Prostate gland (tissue), 2 donors: ENCODE data around the gene EHD3. TPM values are rescaled to one million over a fixed set of nuclear protein-coding genes. Genes with fewer than 3 reads are reported as not detected.

ENCODE experiments used
- DNase-seq: peaks from one replicate; pipeline ENCODE4 v3.0.0-alpha.2; 2019; ENCODE audit warnings: low spot score
- H3K27ac ChIP-seq, 2 donors: fragments of 200-600 bp; sonication (generic); 2 replicates each; pipeline ENCODE4 v1.5.1; 2017 to 2019
- H3K27me3 ChIP-seq: fragments of 200-600 bp; sonication (generic); replicated peaks from 2 replicates; pipeline ENCODE4 v1.5.1; 2019; ENCODE audit not compliant: insufficient read depth
- H3K36me3 ChIP-seq, 2 donors: fragments of 200-600 bp; sonication (generic); 1 replicate in 1 of 2; 2 replicates in 1 of 2; pipeline versions ENCODE4 v1.5.1 to v1.8.1; 2017 to 2019
- H3K4me1 ChIP-seq: fragments of 200-600 bp; sonication (generic); replicated peaks from 2 replicates; pipeline ENCODE4 v1.5.1; 2019
- H3K4me3 ChIP-seq, 2 donors: fragments of 200-600 bp; sonication (generic); 2 replicates each; pipeline ENCODE4 v1.5.1; 2017 to 2019
- H3K9me3 ChIP-seq: fragments of 200-600 bp; sonication (generic); 2 replicates; pipeline ENCODE4 v1.5.1; 2017
- POLR2A ChIP-seq: fragments of 450-650 bp; IDR thresholded peaks from one replicate; pipeline ENCODE4 v1.6.1; 2016; ENCODE audit warnings: antibody characterized with exemption, mild to moderate bottlenecking
- POLR2AphosphoS5 ChIP-seq: sonication (generic); formaldehyde crosslinking; IDR thresholded peaks from one replicate; pipeline ENCODE4 v1.6.1; 2017; ENCODE audit warnings: antibody characterized with exemption
- WGBS: methylation state at CpG from one replicate; pipeline ENCODE4 v1.1.5; 2018; 5-methylcytosine and 5-hydroxymethylcytosine counted together
- intact Hi-C: fragments of 100-400 bp; cut with DNase I; formaldehyde crosslinking; loops from one replicate; pipeline ENCODE4 v1.14.2; 2022
- total RNA-seq, 2 donors: library from RNA; depleted of rRNA; stranded (reverse); fragments of >200 nt; gene quantifications; one replicate each; pipeline ENCODE4 v1.1.0, GENCODE V29; 2016
- TF ChIP-seq, protein P1 (sequence below), 4 experiments: fragments of 200-600 bp in 2 of 4; fragments of 450-650 bp in 2 of 4; sonication (generic) in 2 of 4; IDR thresholded peaks; 1 replicate in 3 of 4; 2 replicates in 1 of 4; pipeline ENCODE4 v1.5.1; 2016 to 2019; ENCODE audit warnings: antibody characterized with exemption in 4 of 4, mild to moderate bottlenecking in 2 of 4, moderate library complexity in 2 of 4

Gene EHD3
- total RNA-seq, 2 donors from 2014 or later = 7.2 to 7.9 TPM

- TF ChIP-seq POLR2AphosphoS5 = no peak
- TF ChIP-seq POLR2A = no peak
- TF ChIP-seq, protein P1, sequence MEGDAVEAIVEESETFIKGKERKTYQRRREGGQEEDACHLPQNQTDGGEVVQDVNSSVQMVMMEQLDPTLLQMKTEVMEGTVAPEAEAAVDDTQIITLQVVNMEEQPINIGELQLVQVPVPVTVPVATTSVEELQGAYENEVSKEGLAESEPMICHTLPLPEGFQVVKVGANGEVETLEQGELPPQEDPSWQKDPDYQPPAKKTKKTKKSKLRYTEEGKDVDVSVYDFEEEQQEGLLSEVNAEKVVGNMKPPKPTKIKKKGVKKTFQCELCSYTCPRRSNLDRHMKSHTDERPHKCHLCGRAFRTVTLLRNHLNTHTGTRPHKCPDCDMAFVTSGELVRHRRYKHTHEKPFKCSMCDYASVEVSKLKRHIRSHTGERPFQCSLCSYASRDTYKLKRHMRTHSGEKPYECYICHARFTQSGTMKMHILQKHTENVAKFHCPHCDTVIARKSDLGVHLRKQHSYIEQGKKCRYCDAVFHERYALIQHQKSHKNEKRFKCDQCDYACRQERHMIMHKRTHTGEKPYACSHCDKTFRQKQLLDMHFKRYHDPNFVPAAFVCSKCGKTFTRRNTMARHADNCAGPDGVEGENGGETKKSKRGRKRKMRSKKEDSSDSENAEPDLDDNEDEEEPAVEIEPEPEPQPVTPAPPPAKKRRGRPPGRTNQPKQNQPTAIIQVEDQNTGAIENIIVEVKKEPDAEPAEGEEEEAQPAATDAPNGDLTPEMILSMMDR (IDR thresholded peaks at IDR 0.05) = no peak
- Histone ChIP-seq H3K27me3 (no peaks in the 10 kb centered on the region), H3K27ac (no peak overlapping the region), H3K4me3 (no peak overlapping the region), H3K9me3 (no peaks in the 10 kb centered on the region), H3K36me3 (no peaks in the 10 kb centered on the region), H3K4me1 (no peaks in the 10 kb centered on the region)
- DNase-seq = no peak
- intact Hi-C loops = no loop called here
- WGBS = 76% methylated on average over 5 of the region's 5 CpGs
Measured at GRCh38 chr2:31202833-31203232, 31.1 kb upstream of the EHD3 start.

DNA sequence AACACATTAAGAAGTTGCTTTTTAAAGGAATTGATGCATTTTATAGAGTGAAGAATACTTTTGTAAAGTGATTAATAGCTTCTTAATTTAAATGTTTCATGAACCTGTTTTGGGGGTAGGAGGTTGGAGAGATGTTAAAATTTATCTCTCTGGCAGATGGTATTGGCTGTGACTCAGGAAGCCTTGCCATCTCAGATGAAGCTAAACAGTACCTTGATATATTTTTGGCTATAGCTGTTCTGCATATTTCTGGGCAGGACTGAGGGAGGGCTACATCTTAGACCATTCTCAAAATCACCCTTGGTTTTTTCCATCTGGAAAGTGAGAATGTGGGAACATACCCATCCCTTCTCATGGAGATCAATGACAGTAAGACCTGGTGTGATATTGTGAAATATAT, 30.0 kb upstream of the EHD3 start:
- H3K4me3 ChIP-seq = no peak overlapping the region
- no peaks in the 10 kb centered on the region for H3K4me1 ChIP-seq
- H3K27me3 ChIP-seq = no peaks in the 10 kb centered on the region
- H3K9me3 ChIP-seq = no peaks in the 10 kb centered on the region
- no peak for TF ChIP-seq POLR2AphosphoS5
- no peaks in the 10 kb centered on the region for H3K36me3 ChIP-seq
- DNase-seq = no peak
- intact Hi-C loops = no loop called here
- no peak overlapping the region for H3K27ac ChIP-seq

- intact Hi-C loops = no loop called here
Measured at GRCh38 chr2:31204783-31205182, 29.2 kb upstream of the EHD3 start.

GRCh38 chr2:31205186-31205585, 28.8 kb upstream of the EHD3 start:
- Histone ChIP-seq H3K27me3 (no peaks in the 10 kb centered on the region), H3K36me3 (no peaks in the 10 kb centered on the region), H3K4me3 (no peak overlapping the region), H3K4me1 (no peaks in the 10 kb centered on the region), H3K27ac (no peak overlapping the region), H3K9me3 (no peaks in the 10 kb centered on the region)
- 89% methylated on average over 9 of the region's 9 CpGs for WGBS
- intact Hi-C loops = no loop called here
- no peak for DNase-seq
- TF ChIP-seq, protein P1 (IDR thresholded peaks at IDR 0.05) = no peak
- no peak for TF ChIP-seq POLR2A
- TF ChIP-seq POLR2AphosphoS5 = no peak

More at GRCh38 chr2:31204783-31205182, 29.2 kb upstream of the EHD3 start:
- no peak for DNase-seq
- H3K4me1 ChIP-seq = no peaks in the 10 kb centered on the region
- no peaks in the 10 kb centered on the region for H3K9me3 ChIP-seq
- TF ChIP-seq POLR2AphosphoS5 = no peak
- TF ChIP-seq, protein P1 (IDR thresholded peaks at IDR 0.05) = no peak
- TF ChIP-seq POLR2A = no peak
- H3K4me3 ChIP-seq = no peak overlapping the region
- H3K36me3 ChIP-seq = no peaks in the 10 kb centered on the region
- WGBS = 94% methylated on average over 6 of the region's 6 CpGs
- no peaks in the 10 kb centered on the region for H3K27me3 ChIP-seq
- H3K27ac ChIP-seq = no peak overlapping the region

DNA sequence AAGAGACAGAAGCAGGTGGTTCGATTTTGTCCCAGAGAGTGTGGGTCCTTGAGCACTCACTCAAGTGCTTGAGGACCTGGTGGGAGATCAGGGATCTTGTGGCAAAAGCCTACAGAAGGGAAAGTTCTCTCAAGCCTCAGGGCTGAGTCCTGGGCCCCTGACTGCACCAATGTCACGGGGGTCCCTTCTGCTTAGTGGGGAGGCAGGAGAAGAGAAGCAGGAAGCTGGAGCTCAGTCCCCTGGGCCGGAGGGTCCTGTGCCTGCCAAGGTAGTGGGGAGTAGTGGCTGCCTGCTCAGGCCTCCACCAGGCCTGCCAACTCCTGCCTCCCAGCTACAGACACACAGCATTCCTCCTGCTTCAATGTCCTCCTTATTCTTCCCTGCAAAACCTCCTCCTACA, 28.3 kb upstream of the EHD3 start:
- Histone ChIP-seq H3K9me3 (no peaks in the 10 kb centered on the region), H3K4me1 (no peaks in the 10 kb centered on the region), H3K4me3 (no peak overlapping the region), H3K36me3 (no peaks in the 10 kb centered on the region), H3K27me3 (no peaks in the 10 kb centered on the region), H3K27ac (no peak overlapping the region)
- WGBS = 90% methylated on average over 3 of the region's 3 CpGs
- TF ChIP-seq, protein P1 (IDR thresholded peaks at IDR 0.05) = no peak
- TF ChIP-seq POLR2A (no peak), POLR2AphosphoS5 (no peak)
- intact Hi-C loops = no loop called here
- DNase-seq = no peak
